ENCODE measurements around the gene KLRF2. TPM values are rescaled to one million over a fixed set of nuclear protein-coding genes. Genes with fewer than 3 reads are reported as not detected.

KLRF2 gene
- total RNA-seq, 2 donors from 2014 or later: not detected

DNA sequence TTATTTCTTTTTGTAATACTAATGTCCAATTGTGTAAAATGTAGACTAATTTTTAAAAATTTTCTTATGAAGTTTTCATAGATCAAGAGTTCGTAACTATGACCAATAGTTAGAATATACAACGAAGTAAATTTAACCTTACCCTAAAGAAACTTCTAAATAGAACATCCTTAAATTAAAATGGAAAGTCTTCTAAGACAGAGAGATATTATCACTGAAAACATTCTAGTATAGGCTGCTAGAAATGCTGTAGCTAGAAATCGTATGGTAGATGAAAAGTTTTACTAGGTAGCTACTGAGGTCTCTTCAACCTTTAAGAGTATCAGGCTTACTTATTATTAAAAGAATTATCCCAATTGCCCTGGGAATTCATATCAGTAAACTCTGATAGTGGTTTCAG is 50.0 kb downstream of the KLRF2 start:
- Mint-ChIP-seq H3K36me3 (ENCODE audit: low read depth) (no peaks in the 10 kb centered on the region), H3K4me1 (peaks cover 10% of the 10 kb centered on the region), H3K27ac (no peak overlapping the region), H3K9me3 (no peaks in the 10 kb centered on the region), H3K4me3 (no peak overlapping the region), H3K27me3 (ENCODE audit: insufficient read depth) (no peaks in the 10 kb centered on the region)
- WGBS, 2 experiments (ENCODE audit: insufficient coverage in 1 of 2, insufficient read length in 1 of 2): 88% methylated on average over 1 of the region's 3 CpGs; no CpG with 5 or more reads in 1 of the 2 experiments
- H3K36me3 ChIP-seq (ENCODE audit: control insufficient read depth, insufficient read depth, low read length): no peaks in the 10 kb centered on the region
- no peak overlapping the region for H3K27ac ChIP-seq (ENCODE audit: low read depth, low read length)
- no peak overlapping the region for H3K9ac ChIP-seq (ENCODE audit: extremely low read depth, low read length, poor library complexity, severe bottlenecking)
- H3K9me3 ChIP-seq (ENCODE audit: control insufficient read depth, low read length): no peaks in the 10 kb centered on the region
- TF ChIP-seq, protein P1, sequence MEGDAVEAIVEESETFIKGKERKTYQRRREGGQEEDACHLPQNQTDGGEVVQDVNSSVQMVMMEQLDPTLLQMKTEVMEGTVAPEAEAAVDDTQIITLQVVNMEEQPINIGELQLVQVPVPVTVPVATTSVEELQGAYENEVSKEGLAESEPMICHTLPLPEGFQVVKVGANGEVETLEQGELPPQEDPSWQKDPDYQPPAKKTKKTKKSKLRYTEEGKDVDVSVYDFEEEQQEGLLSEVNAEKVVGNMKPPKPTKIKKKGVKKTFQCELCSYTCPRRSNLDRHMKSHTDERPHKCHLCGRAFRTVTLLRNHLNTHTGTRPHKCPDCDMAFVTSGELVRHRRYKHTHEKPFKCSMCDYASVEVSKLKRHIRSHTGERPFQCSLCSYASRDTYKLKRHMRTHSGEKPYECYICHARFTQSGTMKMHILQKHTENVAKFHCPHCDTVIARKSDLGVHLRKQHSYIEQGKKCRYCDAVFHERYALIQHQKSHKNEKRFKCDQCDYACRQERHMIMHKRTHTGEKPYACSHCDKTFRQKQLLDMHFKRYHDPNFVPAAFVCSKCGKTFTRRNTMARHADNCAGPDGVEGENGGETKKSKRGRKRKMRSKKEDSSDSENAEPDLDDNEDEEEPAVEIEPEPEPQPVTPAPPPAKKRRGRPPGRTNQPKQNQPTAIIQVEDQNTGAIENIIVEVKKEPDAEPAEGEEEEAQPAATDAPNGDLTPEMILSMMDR (conservative IDR thresholded peaks at IDR 0.05): no peak
- peaks cover 11% of the 10 kb centered on the region for H3K4me1 ChIP-seq (ENCODE audit: control insufficient read depth, insufficient read depth, low read length)
- no peaks in the 10 kb centered on the region for H3K27me3 ChIP-seq (ENCODE audit: control insufficient read depth, insufficient read depth, low read length, poor library complexity, severe bottlenecking)
- no peak for DNase-seq
- H3K4me3 ChIP-seq (ENCODE audit: low read length): no peak overlapping the region

DNA sequence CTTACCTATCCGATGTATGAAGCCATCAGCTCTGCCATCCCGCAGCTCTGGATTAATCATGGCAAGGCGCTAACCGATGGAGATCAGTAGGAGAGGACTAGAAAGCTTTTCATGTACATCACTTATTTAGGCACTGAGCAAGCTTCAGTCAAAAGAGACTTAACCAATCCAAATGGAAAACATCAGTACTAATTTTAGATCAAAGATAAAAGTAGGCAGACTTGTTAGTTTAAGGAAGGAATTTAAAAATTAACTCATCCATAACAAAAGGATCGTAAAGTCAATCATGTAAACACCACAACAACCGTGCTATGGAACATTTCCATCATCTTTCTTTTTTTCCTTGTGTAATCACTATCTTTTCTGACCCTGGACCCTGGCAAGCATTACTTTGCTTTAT is 51.0 kb downstream of the KLRF2 start, which contains the start of gene CLEC2A:
Gene CLEC2A (minus strand): TSS at position 101 of the 400 bp plus-strand sequence. CDS start 41 bp downstream, at position 60.
- Mint-ChIP-seq H3K36me3 (ENCODE audit: low read depth) (no peaks in the 10 kb centered on the region), H3K9me3 (no peaks in the 10 kb centered on the region)
- H3K27ac ChIP-seq (ENCODE audit: low read depth, low read length): no peak within 1 kb of the TSS

DNA sequence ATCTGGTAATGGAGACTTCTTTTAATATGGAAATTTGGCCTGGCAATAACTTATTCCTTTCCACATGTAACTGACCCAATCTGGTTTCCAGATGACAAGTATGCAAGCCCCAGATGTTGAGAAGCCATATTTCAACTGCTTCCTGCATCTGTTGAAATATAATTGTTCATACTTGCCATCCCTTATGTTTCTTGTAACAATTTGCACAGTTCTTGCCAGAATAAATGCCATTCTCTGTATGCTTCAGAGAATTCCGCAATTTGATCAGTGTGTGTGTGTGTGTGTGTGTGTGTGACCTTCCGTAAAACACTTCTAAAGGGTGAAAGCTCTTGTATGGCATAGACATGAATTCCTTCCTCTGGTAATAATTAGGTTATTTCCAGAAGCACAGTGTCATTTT is 52.7 kb downstream of the KLRF2 start:
- Histone ChIP-seq H3K9ac (ENCODE audit: extremely low read depth, low read length, poor library complexity, severe bottlenecking) (no peak overlapping the region), H3K27me3 (ENCODE audit: control insufficient read depth, insufficient read depth, low read length, poor library complexity, severe bottlenecking) (no peaks in the 10 kb centered on the region), H3K4me1 (ENCODE audit: control insufficient read depth, insufficient read depth, low read length) (peaks cover 11% of the 10 kb centered on the region), H3K27ac (ENCODE audit: low read depth, low read length) (no peak overlapping the region), H3K36me3 (ENCODE audit: control insufficient read depth, insufficient read depth, low read length) (no peaks in the 10 kb centered on the region), H3K4me3 (ENCODE audit: low read length) (no peak overlapping the region), H3K9me3 (ENCODE audit: control insufficient read depth, low read length) (no peaks in the 10 kb centered on the region)
- Mint-ChIP-seq H3K9me3 (no peaks in the 10 kb centered on the region), H3K27ac (no peak overlapping the region), H3K36me3 (ENCODE audit: low read depth) (no peaks in the 10 kb centered on the region), H3K27me3 (ENCODE audit: insufficient read depth) (no peaks in the 10 kb centered on the region), H3K4me1 (peaks cover 10% of the 10 kb centered on the region), H3K4me3 (no peak overlapping the region)
- WGBS, 2 experiments (ENCODE audit: insufficient coverage in 1 of 2, insufficient read length in 1 of 2): 96% methylated on average over 2 of the region's 2 CpGs; no CpG with 5 or more reads in 1 of the 2 experiments
- DNase-seq: no peak
- TF ChIP-seq, protein P1 (conservative IDR thresholded peaks at IDR 0.05): no peak

More for the DNA sequence above, 51.0 kb downstream of the KLRF2 start, which contains the start of gene CLEC2A:
- H3K36me3 ChIP-seq (ENCODE audit: control insufficient read depth, insufficient read depth, low read length): no peaks in the 10 kb centered on the region
- no peak for DNase-seq
- H3K9me3 ChIP-seq (ENCODE audit: control insufficient read depth, low read length): no peaks in the 10 kb centered on the region
- peaks cover 10% of the 10 kb centered on the region for H3K4me1 Mint-ChIP-seq
- no peak within 1 kb of the TSS for H3K4me3 Mint-ChIP-seq
- peaks cover 11% of the 10 kb centered on the region for H3K4me1 ChIP-seq (ENCODE audit: control insufficient read depth, insufficient read depth, low read length)
- TF ChIP-seq, protein P1 (conservative IDR thresholded peaks at IDR 0.05): no peak
- WGBS, 2 experiments (ENCODE audit: insufficient coverage in 1 of 2, insufficient read length in 1 of 2): 92 to 100% methylated on average over 3 to 6 of the region's 6 CpGs
- H3K4me3 ChIP-seq (ENCODE audit: low read length): no peak within 1 kb of the TSS
- H3K27me3 ChIP-seq (ENCODE audit: control insufficient read depth, insufficient read depth, low read length, poor library complexity, severe bottlenecking): no peaks in the 10 kb centered on the region
- H3K27ac Mint-ChIP-seq: no peak within 1 kb of the TSS
- H3K9ac ChIP-seq (ENCODE audit: extremely low read depth, low read length, poor library complexity, severe bottlenecking): no peak within 1 kb of the TSS
- H3K27me3 Mint-ChIP-seq (ENCODE audit: insufficient read depth): no peaks in the 10 kb centered on the region
